HepG2 (cell line): ENCODE results near the gene SLC6A8. TPM values are rescaled to one million over a fixed set of nuclear protein-coding genes. Genes with fewer than 3 reads are reported as not detected.

Experiments used
- ATAC-seq: fragments of 200-7000 bp; cut with Tn5 transposase; 3 replicates; pipeline ENCODE4 v1.9.1; 2020; ENCODE audit warnings: mild to moderate bottlenecking, moderate library complexity
- BruUV-seq: library from RNA; stranded (reverse); fragments of 400-500 nt; replicated peaks from 2 replicates; lab custom pipeline; 2021; lab: Mats Ljungman, UMichigan
- CTCF ChIA-PET: fragments of 300-600 bp; formaldehyde crosslinking; extraction: SDS; loops from one replicate; lab custom pipeline; 2021; ENCODE audit warnings: low total read pairs, inconsistent platforms, low intra/inter-chr PET ratio; lab: Yijun Ruan, JAX
- POLR2A ChIA-PET: fragments of 350-600 bp; sonication (Branson Sonifier 250); formaldehyde crosslinking; loops from one replicate; lab custom pipeline; 2020; ENCODE audit warnings: antibody characterized with exemption, inconsistent platforms; lab: Yijun Ruan, JAX
- DNase-seq: peaks from one replicate; pipeline ENCODE4 v3.0.0-alpha.2; 2015; ENCODE audit warnings: low spot score
- FAIRE-seq: peaks from 3 replicates; lab custom pipeline; 2011; peaks lifted over from hg19 to GRCh38; lab: Jason Lieb, UNC
- H2AFZ ChIP-seq: one replicate; pipeline ENCODE4 v1.6.1; 2011; ENCODE audit warnings: low read length, inconsistent platforms
- H3K27ac ChIP-seq: fragments of 300-600 bp; 3 replicates; pipeline ENCODE4 v1.8.0; 2011; ENCODE audit warnings: mixed run types, mild to moderate bottlenecking, mixed read lengths, low read length, inconsistent platforms; ENCODE audit not compliant: insufficient read depth; ENCODE audit errors: extremely low read length
- H3K27me3 ChIP-seq, 2 experiments: fragments of 200-600 bp in 1 of 2; 2 replicates in 1 of 2; 3 replicates in 1 of 2; pipeline versions ENCODE4 v1.6.0 to v1.8.0; 2011; ENCODE audit warnings: low read length in 2 of 2, mild to moderate bottlenecking in 2 of 2, moderate library complexity in 2 of 2, inconsistent platforms in 1 of 2; ENCODE audit not compliant: insufficient read depth in 2 of 2, control insufficient read depth in 1 of 2
- H3K36me3 ChIP-seq, 2 experiments: fragments of 200-600 bp in 1 of 2; replicated peaks in 1 of 2; 2 replicates in 1 of 2; 3 replicates in 1 of 2; pipeline versions ENCODE4 v1.5.1 to v1.8.0; 2011; ENCODE audit warnings: low read length in 2 of 2, inconsistent platforms in 1 of 2; ENCODE audit not compliant: insufficient read depth in 2 of 2, control insufficient read depth in 1 of 2
- H3K4me1 ChIP-seq: 2 replicates; pipeline ENCODE4 v1.5.1; 2012; ENCODE audit warnings: low read length, inconsistent platforms; ENCODE audit not compliant: insufficient read depth
- H3K4me2 ChIP-seq: 2 replicates; pipeline ENCODE4 v1.6.0; 2011; ENCODE audit warnings: low read depth, low read length, inconsistent platforms
- H3K4me3 ChIP-seq, 3 experiments: fragments of 200-600 bp in 1 of 3; sonication (generic), shearing (Covaris generic) in 1 of 3; replicated peaks in 1 of 3; 2 replicates each; pipeline ENCODE4 v1.5.1; 2011 to 2016; ENCODE audit warnings: low read length in 3 of 3, inconsistent platforms in 2 of 3, low read depth in 2 of 3, mild to moderate bottlenecking in 2 of 3, control low read depth in 1 of 3, mixed read lengths in 1 of 3; ENCODE audit not compliant: insufficient read depth in 1 of 3
- H3K79me2 ChIP-seq: one replicate; pipeline ENCODE4 v1.6.1; 2011; ENCODE audit warnings: low read length, inconsistent platforms; ENCODE audit not compliant: insufficient read depth
- H3K9ac ChIP-seq: 2 replicates; pipeline ENCODE4 v1.6.0; 2011; ENCODE audit warnings: mild to moderate bottlenecking, low read depth, low read length, inconsistent platforms; ENCODE audit not compliant: insufficient read depth
- H3K9me3 ChIP-seq: 2 replicates; pipeline ENCODE4 v1.5.1; 2012; ENCODE audit warnings: mild to moderate bottlenecking, low read length
- H4K20me1 ChIP-seq: 2 replicates; pipeline ENCODE4 v1.6.0; 2011; ENCODE audit warnings: inconsistent platforms, mild to moderate bottlenecking, low read length, moderate library complexity; ENCODE audit not compliant: insufficient read depth
- E2F5 ChIP-seq: sonication (generic); formaldehyde crosslinking; conservative IDR thresholded peaks from 2 replicates; pipeline ENCODE4 v1.4.0; 2020; ENCODE audit warnings: missing genetic modification reagents
- IKZF1 ChIP-seq: fragments of 450-650 bp; IDR thresholded peaks from 2 replicates; pipeline ENCODE4 v1.7.1; 2016
- MAFF ChIP-seq: IDR thresholded peaks from 2 replicates; pipeline ENCODE4 v1.6.1; 2011; ENCODE audit warnings: low read depth, low read length, improper control_type of control experiment
- MYPOP ChIP-seq: sonication (generic); formaldehyde crosslinking; IDR thresholded peaks from 2 replicates; pipeline ENCODE4 v1.8.1; 2023; ENCODE audit warnings: mild to moderate bottlenecking, moderate library complexity, missing genetic modification reagents
- SOX6 ChIP-seq, 2 experiments: fragments of 450-650 bp in 1 of 2; sonication (generic) in 1 of 2; formaldehyde crosslinking in 1 of 2; IDR thresholded peaks; 2 replicates each; pipeline versions ENCODE4 v1.4.0 to v1.6.1; 2017 to 2020; ENCODE audit warnings: antibody characterized with exemption in 1 of 2, mild to moderate bottlenecking in 1 of 2, missing genetic modification reagents in 1 of 2
- YEATS4 ChIP-seq: sonication (generic); formaldehyde crosslinking; IDR thresholded peaks from 2 replicates; pipeline ENCODE4 v1.4.0; 2020; ENCODE audit warnings: missing genetic modification reagents, borderline replicate concordance
- ZNF367 ChIP-seq: sonication (generic); formaldehyde crosslinking; IDR thresholded peaks from 2 replicates; pipeline ENCODE4 v1.4.0; 2020; ENCODE audit warnings: missing genetic modification reagents, borderline replicate concordance
- ZNF546 ChIP-seq: sonication (generic); formaldehyde crosslinking; conservative IDR thresholded peaks from 2 replicates; pipeline ENCODE4 v1.8.1; 2023; ENCODE audit warnings: mild to moderate bottlenecking, missing genetic modification reagents
- ZNF687 ChIP-seq: sonication (generic); formaldehyde crosslinking; IDR thresholded peaks from 2 replicates; pipeline ENCODE4 v1.5.1; 2020; ENCODE audit warnings: mild to moderate bottlenecking, missing genetic modification reagents, moderate library complexity
- WGBS: methylation state at CpG from one replicate; pipeline ENCODE4 v1.1.6; 2017; ENCODE audit warnings: low lambda C conversion rate; 5-methylcytosine and 5-hydroxymethylcytosine counted together
- in situ Hi-C: cut with HindIII; loops from 2 replicates; pipeline ENCODE4 v1.10.0; 2017; ENCODE audit warnings: low pct_unique_long_range_greater_than_20kb; ENCODE audit not compliant: extremely low pct_ligation_motif_present
- intact Hi-C: fragments of 100-400 bp; cut with micrococcal nuclease; formaldehyde crosslinking; loops from one replicate; pipeline ENCODE4 v1.10.0; 2022; ENCODE audit not compliant: unreplicated experiment
- polyA plus RNA-seq, 8 experiments: library from polyadenylated mRNA; depleted of rRNA in 3 of 8; stranded (reverse) in 7 of 8; unstranded in 1 of 8; fragments of >200 nt; fragmentation: Illumina TruSeq in 4 of 8; extraction: Trizol in 4 of 8; gene quantifications; 2 replicates each; pipeline versions ENCODE4 v1.2.1 to v1.2.3, GENCODE V29; 2011 to 2016; ENCODE audit warnings: low read depth in 4 of 8, missing spikeins in 1 of 8, mixed read lengths in 1 of 8; ENCODE audit not compliant: insufficient read depth in 1 of 8
- total RNA-seq, 5 experiments: library from RNA; depleted of rRNA; stranded (reverse); fragments of >200 nt; fragmentation: Illumina TruSeq; extraction: Trizol; gene quantifications; 2 replicates each; pipeline ENCODE4 v1.2.3, GENCODE V29; 2016; ENCODE audit warnings: low read depth in 1 of 5

Gene SLC6A8
- total and polyA plus RNA-seq, 2 of the 13 experiments (the other 11 are each of a cell fraction or from before 2014, with no cell fraction given), result 13.9 to 176 TPM

GRCh38 chrX:153685156-153685536 lies 2.6 kb upstream of the SLC6A8 start:
- no CpG with 5 or more reads among the region's 21 CpGs for whole genome bisulfite sequencing
- Histone ChIP-seq H3K9me3 (no peaks in the 10 kb centered on the region), H3K27me3 (no peaks in the 10 kb centered on the region), H3K4me2 (peak overlapping the region; percentile 74), H4K20me1 (peaks cover 8% of the 10 kb centered on the region), H3K27ac (peak overlapping the region; percentile 76), H3K79me2 (peaks cover 18% of the 10 kb centered on the region), H3K4me3 (peak overlapping the region; percentile 54 to 73 (median 60)), H2AFZ (no peak overlapping the region), H3K4me1 (peaks cover 35% of the 10 kb centered on the region), H3K36me3 (no peaks in the 10 kb centered on the region; a peak in 1 of 5 replicates), H3K9ac (peak overlapping the region; percentile 71)
- BruUV-seq, result no TSS peak
- ChIA-PET POLR2A (interaction anchor here (1.0 to 1.2 kb wide), 2 partner anchors 10 to 62 kb away, joined by 3 to 4 read pairs; no protein-coding TSS in a partner anchor), CTCF (no interaction called here)
- peak; percentile 20 for ATAC-seq
- no peak for FAIRE-seq
- DNase-seq, result no peak
- in situ Hi-C loops (no loop called here), intact Hi-C loops (no loop called here)
- TF ChIP-seq ZNF546 (CRISPR knock-in tag) (no peak), ZNF687 (CRISPR knock-in tag) (0 out of 2 replicates have a peak, but pooled peaks have one; percentile 3), E2F5 (CRISPR knock-in tag) (no peak), SOX6 (IDR thresholded peaks at IDR 0.05) (no peak), SOX6 (CRISPR knock-in tag; IDR thresholded peaks at IDR 0.05) (no peak), MYPOP (CRISPR knock-in tag) (no peak), YEATS4 (CRISPR knock-in tag) (no peak), IKZF1 (no peak), ZNF367 (CRISPR knock-in tag) (no peak), MAFF (no peak)
